HG03342 (cell line): Measurements from ENCODE around the gene SMAD6.
A peak's percentile ranks its signal among the peaks of the same experiment; 100 is the strongest.
"Not testable (repeated sequence)": the region's sequence is repeated elsewhere in the genome, so short reads cannot be mapped to it uniquely, and the experiment has no call there.

Experiments used
- ATAC-seq: cut with Tn5 transposase; IDR thresholded peaks from one replicate; pipeline ENCODE4 v1.9.1; 2021; ENCODE audit warnings: mild to moderate bottlenecking, moderate library complexity; ENCODE audit not compliant: unreplicated experiment

The SMAD6 gene

GRCh38 chr15:66674756-66675155 lies 27.3 kb upstream of the SMAD6 start:
- no peak for ATAC-seq

- no peak for ATAC-seq
Measured at GRCh38 chr15:66675446-66675845, 26.6 kb upstream of the SMAD6 start.

- no peak for ATAC-seq
Measured at GRCh38 chr15:66677336-66677735, 24.7 kb upstream of the SMAD6 start.

- no peak for ATAC-seq
Measured at GRCh38 chr15:66679061-66679656, 22.9 kb upstream of the SMAD6 start.

GRCh38 chr15:66679657-66680108 lies 22.4 kb upstream of the SMAD6 start:
- ATAC-seq, result no peak

GRCh38 chr15:66680502-66680901 lies 21.5 kb upstream of the SMAD6 start:
- ATAC-seq, result no peak

- ATAC-seq, result no peak
Measured at GRCh38 chr15:66681395-66681794, 20.6 kb upstream of the SMAD6 start.

GRCh38 chr15:66682246-66682645 lies 19.8 kb upstream of the SMAD6 start:
- ATAC-seq, result no peak

GRCh38 chr15:66682865-66683264 lies 19.2 kb upstream of the SMAD6 start:
- ATAC-seq, result no peak

GRCh38 chr15:66684136-66684681 lies 17.8 kb upstream of the SMAD6 start:
- no peak for ATAC-seq

GRCh38 chr15:66685638-66686150 lies 16.3 kb upstream of the SMAD6 start:
- ATAC-seq, result no peak

- not testable (repeated sequence) for ATAC-seq
Measured at GRCh38 chr15:66690912-66691311, 11.1 kb upstream of the SMAD6 start.

- ATAC-seq, result no peak
Measured at GRCh38 chr15:66691727-66692126, 10.3 kb upstream of the SMAD6 start.

GRCh38 chr15:66692391-66692790 lies 9.6 kb upstream of the SMAD6 start:
- no peak for ATAC-seq

GRCh38 chr15:66692808-66693596 lies 9.0 kb upstream of the SMAD6 start:
- no peak for ATAC-seq

- no peak for ATAC-seq
Measured at GRCh38 chr15:66696770-66697169, 5.3 kb upstream of the SMAD6 start.

GRCh38 chr15:66698318-66698961 lies 3.6 kb upstream of the SMAD6 start:
- no peak for ATAC-seq

- no peak for ATAC-seq
Measured at GRCh38 chr15:66698971-66699370, 3.1 kb upstream of the SMAD6 start.

- no peak for ATAC-seq
Measured at GRCh38 chr15:66700412-66700801, 1.6 kb upstream of the SMAD6 start.

GRCh38 chr15:66700802-66701421 lies 1.1 kb upstream of the SMAD6 start:
- peak; percentile 57 for ATAC-seq

GRCh38 chr15:66701422-66702034 lies 508 bp upstream of the SMAD6 start:
- peak; percentile 8 for ATAC-seq
